ENCODE measurements around the gene NTMT1.

Gene NTMT1

GRCh38 chr9:129637673-129638439, 11.9 kb downstream of the NTMT1 start:
- no peak for DNase-seq (ENCODE audit: low read depth)
- no peak overlapping the region for H3K4me3 ChIP-seq (ENCODE audit: low read depth, low read length)
- TF ChIP-seq MYC (IDR thresholded peaks at IDR 0.05; ENCODE audit: low read depth, low read length): no peak
- TF ChIP-seq MAX (IDR thresholded peaks at IDR 0.05; ENCODE audit: low read depth, low read length): no peak
- no peak for TF ChIP-seq POLR2A (IDR thresholded peaks at IDR 0.05; ENCODE audit: extremely low read depth, insufficient read length)
- no peak for TF ChIP-seq CTCF (IDR thresholded peaks at IDR 0.05; ENCODE audit: low read depth, low read length)

GRCh38 chr9:129639034-129639630, 13.2 kb downstream of the NTMT1 start:
- TF ChIP-seq CTCF (IDR thresholded peaks at IDR 0.05; ENCODE audit: low read depth, low read length) (no peak), MAX (IDR thresholded peaks at IDR 0.05; ENCODE audit: low read depth, low read length) (no peak), POLR2A (IDR thresholded peaks at IDR 0.05; ENCODE audit: extremely low read depth, insufficient read length) (no peak), MYC (IDR thresholded peaks at IDR 0.05; ENCODE audit: low read depth, low read length) (no peak)
- H3K4me3 ChIP-seq (ENCODE audit: low read depth, low read length): no peak overlapping the region
- no peak for DNase-seq (ENCODE audit: low read depth)

- no peak for TF ChIP-seq CTCF (IDR thresholded peaks at IDR 0.05; ENCODE audit: low read depth, low read length)
- no peak for TF ChIP-seq MAX (IDR thresholded peaks at IDR 0.05; ENCODE audit: low read depth, low read length)
- no peak for TF ChIP-seq POLR2A (IDR thresholded peaks at IDR 0.05; ENCODE audit: extremely low read depth, insufficient read length)
- no peak for TF ChIP-seq MYC (IDR thresholded peaks at IDR 0.05; ENCODE audit: low read depth, low read length)
- no peak overlapping the region for H3K4me3 ChIP-seq (ENCODE audit: low read depth, low read length)
- DNase-seq (ENCODE audit: low read depth): no peak
These were observed 13.8 kb downstream of the NTMT1 start for GRCh38 chr9:129639756-129640085.

- H3K4me3 ChIP-seq (ENCODE audit: low read depth, low read length): peak overlapping the region; percentile 75
- no peak for DNase-seq (ENCODE audit: low read depth)
- no peak for TF ChIP-seq POLR2A (IDR thresholded peaks at IDR 0.05; ENCODE audit: extremely low read depth, insufficient read length)
These were observed 14.3 kb downstream of the NTMT1 start for GRCh38 chr9:129640086-129640870.

- peak; percentile 32; the same call in 1 of the 2 replicates for TF ChIP-seq MAX (IDR thresholded peaks at IDR 0.05; ENCODE audit: low read depth, low read length)
- TF ChIP-seq POLR2A (IDR thresholded peaks at IDR 0.05; ENCODE audit: extremely low read depth, insufficient read length): no peak
- DNase-seq (ENCODE audit: low read depth): no peak
- H3K4me3 ChIP-seq (ENCODE audit: low read depth, low read length): peak overlapping the region; percentile 75
These were observed 15.1 kb downstream of the NTMT1 start for GRCh38 chr9:129640871-129641749.

- TF ChIP-seq MAX (IDR thresholded peaks at IDR 0.05; ENCODE audit: low read depth, low read length) (peak; percentile 44), CTCF (IDR thresholded peaks at IDR 0.05; ENCODE audit: low read depth, low read length) (peak; percentile 67), POLR2A (IDR thresholded peaks at IDR 0.05; ENCODE audit: extremely low read depth, insufficient read length) (peak; percentile 54), MYC (IDR thresholded peaks at IDR 0.05; ENCODE audit: low read depth, low read length) (peak; percentile 62; the same call in 1 of the 2 replicates)
- peak; percentile 96 for DNase-seq (ENCODE audit: low read depth)
- H3K4me3 ChIP-seq (ENCODE audit: low read depth, low read length): peak within 1 kb of the TSS; percentile 75
These were observed 16.0 kb downstream of the NTMT1 start, which contains the start of gene ASB6 for GRCh38 chr9:129641750-129642585. Gene ASB6 (minus strand): TSS chr9:129642151. CDS start chr9:129641999, 152 bp downstream.
